CD1c-positive myeloid dendritic cell (primary cell): ENCODE measurements around the gene P2RY6.

Experiments used
- DNase-seq: peaks from one replicate; pipeline ENCODE4 v3.0.0-alpha.2; 2016; ENCODE audit errors: extremely low spot score

The P2RY6 gene

DNA sequence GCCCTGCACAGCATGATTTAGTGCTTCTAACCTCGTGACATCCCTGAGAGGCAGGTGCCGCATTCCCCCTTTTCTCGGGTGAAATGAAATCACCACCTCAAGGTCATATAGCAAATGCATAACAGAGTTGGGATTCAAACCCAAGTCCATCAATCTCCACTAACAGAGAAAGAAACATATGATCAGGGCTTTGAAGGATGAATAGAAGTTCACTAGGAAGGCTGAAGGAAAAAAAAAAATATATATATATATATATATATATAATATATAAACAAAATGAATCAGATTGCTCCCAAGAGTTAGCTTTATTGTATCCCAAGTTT is 23.8 kb downstream of the P2RY6 start:
- DNase-seq: no peak

DNA sequence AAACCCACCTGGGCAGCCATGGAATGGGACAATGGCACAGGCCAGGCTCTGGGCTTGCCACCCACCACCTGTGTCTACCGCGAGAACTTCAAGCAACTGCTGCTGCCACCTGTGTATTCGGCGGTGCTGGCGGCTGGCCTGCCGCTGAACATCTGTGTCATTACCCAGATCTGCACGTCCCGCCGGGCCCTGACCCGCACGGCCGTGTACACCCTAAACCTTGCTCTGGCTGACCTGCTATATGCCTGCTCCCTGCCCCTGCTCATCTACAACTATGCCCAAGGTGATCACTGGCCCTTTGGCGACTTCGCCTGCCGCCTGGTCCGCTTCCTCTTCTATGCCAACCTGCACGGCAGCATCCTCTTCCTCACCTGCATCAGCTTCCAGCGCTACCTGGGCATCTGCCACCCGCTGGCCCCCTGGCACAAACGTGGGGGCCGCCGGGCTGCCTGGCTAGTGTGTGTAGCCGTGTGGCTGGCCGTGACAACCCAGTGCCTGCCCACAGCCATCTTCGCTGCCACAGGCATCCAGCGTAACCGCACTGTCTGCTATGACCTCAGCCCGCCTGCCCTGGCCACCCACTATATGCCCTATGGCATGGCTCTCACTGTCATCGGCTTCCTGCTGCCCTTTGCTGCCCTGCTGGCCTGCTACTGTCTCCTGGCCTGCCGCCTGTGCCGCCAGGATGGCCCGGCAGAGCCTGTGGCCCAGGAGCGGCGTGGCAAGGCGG is 24.5 kb downstream of the P2RY6 start:
- no peak for DNase-seq

DNA sequence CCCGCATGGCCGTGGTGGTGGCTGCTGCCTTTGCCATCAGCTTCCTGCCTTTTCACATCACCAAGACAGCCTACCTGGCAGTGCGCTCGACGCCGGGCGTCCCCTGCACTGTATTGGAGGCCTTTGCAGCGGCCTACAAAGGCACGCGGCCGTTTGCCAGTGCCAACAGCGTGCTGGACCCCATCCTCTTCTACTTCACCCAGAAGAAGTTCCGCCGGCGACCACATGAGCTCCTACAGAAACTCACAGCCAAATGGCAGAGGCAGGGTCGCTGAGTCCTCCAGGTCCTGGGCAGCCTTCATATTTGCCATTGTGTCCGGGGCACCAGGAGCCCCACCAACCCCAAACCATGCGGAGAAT is 25.1 kb downstream of the P2RY6 start:
- no peak for DNase-seq

DNA sequence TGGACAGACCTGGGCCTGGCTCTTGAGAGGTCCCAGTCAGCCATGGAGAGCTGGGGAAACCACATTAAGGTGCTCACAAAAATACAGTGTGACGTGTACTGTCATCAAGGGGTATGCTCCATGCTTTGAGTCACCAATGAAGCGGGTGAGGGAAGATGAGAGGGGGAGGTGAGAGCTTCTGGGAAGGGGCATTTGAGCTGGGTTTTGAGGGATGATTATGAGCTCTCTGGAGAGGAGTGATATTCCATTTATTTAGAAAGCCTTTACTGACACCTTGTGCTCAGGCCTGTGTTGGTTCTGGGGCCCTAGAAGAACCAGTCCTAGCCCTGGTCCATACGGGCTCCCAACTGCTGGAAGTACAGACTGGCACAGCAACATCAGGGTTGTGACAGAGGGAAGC is 25.6 kb downstream of the P2RY6 start:
- no peak for DNase-seq

DNA sequence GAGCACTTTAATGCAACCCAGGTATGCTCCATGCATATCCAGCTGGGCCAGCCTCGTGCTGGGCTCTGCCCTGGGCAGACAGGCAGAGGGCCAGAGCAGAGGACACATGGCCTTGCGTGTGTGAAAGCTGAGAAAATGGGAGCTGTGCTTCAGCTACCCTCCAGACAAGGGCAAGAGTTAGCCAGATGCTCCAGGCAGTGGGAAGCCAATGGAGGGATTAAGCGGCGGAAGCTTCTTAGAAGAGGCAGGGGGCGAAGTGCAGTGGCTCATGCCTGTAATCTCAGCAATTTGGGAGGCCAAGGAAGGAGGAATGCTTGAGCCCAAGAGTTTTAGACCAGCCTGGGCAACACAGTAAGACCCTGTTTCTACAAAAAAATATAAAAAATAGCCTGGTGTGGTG is 26.1 kb downstream of the P2RY6 start:
- DNase-seq: no peak

DNA sequence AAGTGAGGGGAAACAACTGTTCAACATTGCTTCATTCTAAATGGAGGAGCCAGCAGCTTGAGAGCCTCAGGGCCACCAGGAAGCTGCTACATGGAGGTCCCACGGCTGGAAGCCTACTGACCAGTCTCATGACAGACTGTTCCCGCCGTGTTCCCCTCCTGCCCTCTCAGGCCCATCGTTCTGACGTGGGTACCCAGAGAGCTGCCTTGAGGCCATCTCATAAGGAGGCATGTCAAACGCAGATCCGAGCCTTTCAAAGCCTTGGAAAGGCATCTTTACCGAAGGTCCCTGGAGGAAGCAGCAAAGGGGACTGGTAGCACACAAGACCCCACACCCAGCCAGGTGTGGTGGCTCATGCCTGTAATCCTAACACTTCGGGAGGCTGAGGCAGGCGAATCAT is 27.6 kb downstream of the P2RY6 start:
- DNase-seq: no peak

DNA sequence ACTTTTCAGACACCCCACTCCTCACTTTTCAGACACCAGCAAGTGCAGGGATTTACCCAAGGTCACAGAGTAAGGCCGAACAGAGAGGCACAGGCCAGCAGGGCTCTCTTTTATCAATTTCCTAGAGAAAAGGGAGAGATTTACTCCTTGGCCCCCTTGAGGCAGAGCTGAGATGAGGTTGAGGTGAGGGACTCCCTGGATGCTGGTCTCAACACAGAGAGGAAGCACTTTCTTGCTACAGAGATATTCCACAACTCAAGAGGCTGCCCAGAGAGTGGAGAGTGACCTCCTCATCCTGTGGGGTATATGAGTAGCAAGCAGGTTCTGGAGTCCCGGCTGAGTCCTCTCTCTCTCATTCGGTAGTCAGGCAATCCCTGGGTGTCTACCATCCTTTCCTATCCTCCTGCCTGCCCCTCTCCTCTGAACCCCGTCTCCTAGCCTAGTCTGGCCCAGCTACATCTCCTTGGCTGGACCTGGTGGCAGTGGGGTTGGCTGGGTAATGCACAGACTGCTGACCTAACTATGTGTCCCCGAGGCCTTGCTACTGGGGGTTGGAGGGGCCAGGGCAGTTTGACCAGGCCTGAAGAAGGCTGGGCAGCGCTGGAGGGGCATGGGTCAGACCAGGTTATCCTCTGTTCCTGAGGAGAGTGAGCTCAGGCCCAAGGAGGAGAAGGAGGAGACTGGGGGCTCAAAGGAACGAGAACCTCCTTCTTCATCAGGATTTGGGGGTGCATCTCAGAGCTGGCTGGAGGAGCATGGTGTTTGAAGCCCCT is 34.1 kb downstream of the P2RY6 start:
- DNase-seq: no peak

DNA sequence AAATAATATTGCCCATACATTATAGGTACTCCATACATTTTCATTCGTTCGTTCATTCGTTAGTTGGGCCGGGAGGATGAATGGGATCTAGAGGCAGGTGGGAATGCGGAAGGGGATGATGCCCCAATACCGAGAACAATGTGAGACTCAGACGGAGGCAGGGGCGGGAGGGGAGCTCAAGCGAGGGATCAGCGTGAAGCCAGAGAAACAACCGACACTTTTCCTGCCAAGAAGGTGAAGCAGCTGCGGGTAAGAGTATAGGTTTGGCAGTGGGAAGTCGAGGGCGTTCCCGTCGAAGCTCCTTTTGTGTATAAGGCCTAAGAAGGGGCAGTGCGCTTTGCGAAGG is 34.8 kb downstream of the P2RY6 start:
- no peak for DNase-seq

DNA sequence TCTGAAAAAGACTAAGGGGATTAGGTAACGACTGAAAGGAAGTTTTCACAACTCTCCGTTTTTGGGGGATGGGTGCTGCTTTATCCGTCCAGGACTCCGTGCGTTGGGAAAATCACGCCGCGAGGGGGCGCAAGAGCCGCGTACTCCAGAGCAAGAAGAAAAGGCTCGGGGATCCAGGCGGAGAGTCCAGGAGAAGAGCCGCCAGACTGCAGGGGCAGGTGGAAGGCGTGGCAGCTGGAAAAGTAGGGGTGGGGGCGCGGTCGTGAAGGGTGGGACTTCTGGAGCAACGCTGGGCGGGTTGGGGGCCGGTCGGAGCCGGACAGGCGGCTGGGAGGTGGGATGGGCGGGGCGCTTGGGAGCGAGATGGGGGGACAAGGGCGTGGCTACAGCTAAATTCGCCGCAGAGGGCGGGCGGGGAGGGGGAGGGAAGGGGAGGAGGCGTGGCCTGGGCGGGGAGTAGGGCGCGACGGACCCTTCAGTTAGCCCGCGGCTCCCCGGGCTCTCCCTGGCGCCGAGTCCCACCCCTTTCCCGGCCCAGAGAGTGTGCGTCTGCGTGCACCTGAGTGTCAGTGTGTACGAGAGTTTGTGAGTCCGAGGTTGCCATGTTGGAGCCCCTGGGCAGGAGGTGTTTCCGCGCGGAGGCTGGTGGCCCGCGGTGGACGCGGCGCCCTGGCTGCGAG is 35.3 kb downstream of the P2RY6 start:
- peak; percentile 93 for DNase-seq

DNA sequence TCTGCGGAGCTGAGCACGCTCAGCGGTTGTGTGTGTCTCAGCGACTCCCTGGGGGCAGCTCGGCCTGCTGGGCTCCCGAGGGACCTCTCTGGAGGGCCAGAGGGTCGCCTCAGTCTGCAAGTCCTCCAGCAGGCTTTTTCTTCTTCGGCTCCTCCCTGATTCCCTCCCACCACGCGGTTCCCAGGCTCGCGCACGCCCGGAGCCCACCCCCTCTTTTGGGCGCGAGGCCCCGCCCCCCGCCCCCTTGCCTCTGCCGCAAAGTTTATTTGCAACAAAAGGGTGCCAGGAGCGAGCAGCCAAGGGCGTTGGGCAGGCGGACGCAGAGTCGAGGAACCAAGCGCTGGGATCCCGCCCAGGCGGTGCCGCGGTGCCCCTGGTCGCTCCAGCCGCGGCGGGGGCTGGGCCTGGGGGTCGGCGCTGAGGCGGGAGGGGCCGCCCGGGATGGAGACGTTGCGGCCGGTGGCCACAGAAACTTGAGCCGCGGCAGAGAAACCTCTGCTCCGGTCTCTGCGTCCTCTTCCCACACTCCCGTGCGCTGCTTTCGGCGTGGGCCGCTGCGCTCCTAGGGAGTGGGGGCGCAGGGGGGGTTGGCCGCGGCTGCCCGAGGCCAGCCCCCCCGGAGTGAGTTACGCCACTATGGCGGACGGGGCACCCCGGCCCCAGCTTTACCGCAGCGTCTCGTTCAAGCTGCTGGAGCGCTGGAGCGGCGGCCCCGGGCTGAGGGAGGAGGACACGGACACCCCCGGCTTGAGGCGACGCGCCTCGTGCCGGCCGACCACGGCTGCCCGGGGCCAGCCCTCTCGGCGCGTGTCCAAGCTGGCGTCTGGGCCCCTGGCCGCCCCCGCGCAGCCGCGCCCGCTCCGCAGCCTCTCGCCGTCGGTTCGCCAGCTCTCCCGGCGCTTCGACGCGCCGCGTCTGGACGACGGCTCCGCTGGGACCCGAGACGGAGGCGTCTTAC is 36.1 kb downstream of the P2RY6 start, which contains the start of gene ARHGEF17:
Gene ARHGEF17, plus strand, starts transcription at position 274 of the 958 bp plus-strand sequence. Its CDS starts 363 bp downstream, at position 637.
- peak; percentile 67 for DNase-seq

DNA sequence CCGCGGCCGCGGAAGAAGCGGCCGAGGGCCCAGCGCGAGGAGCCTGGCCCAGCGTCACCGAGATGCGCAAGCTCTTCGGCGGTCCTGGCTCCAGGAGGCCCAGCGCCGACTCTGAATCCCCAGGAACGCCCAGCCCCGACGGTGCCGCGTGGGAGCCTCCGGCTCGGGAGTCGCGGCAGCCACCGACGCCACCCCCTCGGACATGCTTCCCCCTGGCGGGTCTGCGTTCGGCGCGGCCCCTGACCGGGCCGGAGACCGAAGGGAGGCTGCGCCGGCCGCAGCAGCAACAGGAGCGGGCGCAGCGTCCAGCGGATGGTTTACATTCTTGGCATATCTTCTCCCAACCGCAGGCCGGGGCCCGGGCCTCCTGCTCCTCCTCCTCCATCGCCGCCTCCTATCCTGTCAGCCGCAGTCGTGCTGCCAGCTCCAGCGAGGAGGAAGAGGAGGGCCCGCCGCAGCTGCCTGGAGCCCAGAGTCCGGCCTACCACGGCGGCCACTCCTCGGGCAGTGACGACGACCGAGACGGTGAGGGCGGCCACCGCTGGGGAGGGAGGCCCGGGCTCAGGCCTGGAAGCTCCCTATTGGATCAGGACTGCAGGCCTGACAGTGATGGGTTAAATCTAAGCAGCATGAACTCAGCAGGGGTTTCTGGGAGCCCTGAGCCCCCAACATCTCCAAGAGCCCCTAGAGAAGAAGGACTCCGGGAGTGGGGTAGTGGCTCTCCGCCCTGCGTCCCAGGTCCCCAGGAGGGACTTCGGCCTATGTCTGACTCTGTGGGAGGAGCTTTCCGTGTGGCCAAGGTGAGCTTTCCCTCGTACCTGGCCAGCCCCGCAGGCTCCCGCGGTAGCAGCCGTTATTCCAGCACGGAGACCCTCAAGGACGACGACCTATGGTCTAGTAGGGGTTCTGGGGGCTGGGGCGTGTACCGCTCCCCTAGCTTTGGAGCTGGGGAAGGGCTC is 37.1 kb downstream of the P2RY6 start:
- peak; percentile 76 for DNase-seq

DNA sequence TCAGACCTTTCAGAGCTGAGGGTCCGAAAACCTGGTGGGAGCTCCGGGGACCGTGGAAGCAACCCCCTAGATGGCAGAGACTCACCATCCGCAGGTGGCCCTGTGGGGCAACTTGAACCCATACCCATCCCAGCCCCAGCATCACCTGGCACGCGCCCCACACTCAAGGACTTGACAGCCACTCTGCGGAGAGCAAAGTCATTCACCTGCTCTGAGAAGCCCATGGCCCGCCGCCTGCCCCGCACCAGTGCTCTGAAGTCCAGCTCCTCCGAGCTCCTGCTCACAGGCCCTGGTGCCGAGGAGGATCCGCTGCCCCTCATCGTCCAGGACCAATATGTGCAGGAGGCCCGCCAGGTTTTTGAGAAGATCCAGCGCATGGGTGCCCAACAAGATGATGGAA is 37.9 kb downstream of the P2RY6 start:
- no peak for DNase-seq

DNA sequence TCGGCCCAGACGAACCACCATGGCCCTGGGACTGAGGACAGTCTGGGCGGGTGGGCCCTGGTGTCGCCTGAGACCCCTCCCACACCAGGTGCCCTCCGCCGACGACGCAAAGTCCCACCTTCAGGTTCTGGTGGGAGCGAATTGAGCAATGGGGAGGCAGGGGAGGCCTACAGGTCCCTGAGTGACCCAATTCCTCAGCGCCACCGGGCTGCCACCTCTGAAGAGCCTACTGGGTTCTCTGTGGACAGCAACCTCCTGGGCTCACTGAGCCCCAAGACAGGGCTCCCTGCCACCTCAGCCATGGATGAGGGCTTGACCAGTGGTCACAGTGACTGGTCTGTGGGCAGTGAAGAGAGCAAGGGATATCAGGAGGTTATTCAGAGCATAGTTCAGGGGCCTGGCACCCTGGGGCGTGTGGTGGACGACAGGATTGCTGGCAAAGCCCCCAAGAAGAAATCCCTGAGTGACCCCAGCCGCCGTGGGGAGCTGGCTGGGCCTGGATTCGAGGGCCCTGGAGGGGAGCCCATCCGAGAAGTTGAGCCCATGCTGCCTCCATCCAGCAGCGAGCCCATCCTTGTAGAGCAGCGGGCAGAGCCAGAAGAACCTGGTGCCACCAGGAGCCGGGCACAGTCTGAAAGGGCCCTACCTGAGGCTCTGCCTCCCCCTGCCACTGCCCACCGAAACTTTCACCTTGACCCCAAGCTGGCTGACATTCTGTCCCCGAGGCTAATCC is 38.7 kb downstream of the P2RY6 start:
- DNase-seq: no peak

DNA sequence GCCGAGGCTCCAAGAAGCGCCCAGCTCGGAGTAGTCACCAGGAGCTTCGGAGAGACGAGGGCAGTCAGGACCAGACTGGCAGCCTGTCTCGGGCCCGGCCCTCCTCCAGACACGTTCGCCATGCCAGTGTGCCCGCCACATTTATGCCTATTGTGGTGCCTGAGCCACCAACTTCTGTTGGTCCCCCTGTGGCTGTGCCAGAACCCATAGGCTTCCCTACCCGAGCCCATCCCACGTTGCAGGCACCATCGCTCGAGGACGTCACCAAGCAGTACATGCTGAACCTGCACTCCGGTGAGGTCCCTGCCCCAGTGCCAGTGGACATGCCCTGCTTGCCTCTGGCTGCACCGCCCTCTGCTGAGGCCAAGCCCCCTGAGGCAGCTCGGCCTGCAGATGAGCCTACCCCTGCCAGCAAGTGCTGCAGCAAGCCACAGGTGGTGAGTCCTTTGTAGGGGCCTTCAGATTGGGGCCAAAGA is 39.3 kb downstream of the P2RY6 start:
- DNase-seq: no peak

DNA sequence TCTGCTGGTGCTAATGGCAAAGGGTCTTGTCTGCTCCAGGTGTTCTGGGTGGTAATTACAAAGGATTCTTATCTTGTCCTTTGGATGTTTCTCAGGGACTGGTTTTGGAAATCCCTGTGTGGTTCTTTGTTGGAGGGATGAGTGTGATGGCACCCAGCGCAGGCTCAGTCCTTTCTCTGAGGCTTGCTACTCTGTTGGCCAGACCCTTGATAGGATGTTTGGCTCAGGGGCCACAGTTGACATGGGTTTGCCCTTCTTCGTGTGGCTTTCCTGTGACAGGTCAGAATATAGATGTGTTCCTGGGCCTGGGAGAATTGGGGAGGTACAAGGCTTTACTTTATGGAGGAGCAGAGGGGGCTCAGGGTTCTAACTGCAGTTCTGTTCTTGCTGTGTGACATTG is 39.9 kb downstream of the P2RY6 start:
- DNase-seq: no peak

DNA sequence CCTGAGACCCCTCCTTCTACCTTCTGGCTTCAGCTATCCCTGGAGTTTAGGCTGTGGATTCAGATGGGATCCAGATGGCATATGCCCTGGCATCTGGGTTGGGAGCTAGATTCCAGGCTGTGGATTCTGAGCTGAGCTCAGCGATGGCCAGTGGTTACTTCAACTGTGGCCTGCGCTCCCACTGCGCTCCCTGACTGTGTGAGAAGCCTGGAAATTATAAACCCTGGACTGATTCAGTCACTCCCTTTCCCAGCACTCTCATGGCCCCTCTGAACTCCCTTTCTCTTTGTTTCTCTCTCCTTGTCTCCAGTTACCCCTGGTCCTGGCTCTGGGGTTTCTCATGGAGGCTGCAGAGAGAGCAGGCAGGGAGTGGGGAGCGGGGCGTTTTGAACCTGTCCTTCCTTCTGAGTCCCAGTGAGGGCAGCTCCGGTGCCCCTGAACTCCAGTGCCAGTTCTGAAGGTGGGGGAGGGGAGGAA is 40.8 kb downstream of the P2RY6 start:
- no peak for DNase-seq

DNA sequence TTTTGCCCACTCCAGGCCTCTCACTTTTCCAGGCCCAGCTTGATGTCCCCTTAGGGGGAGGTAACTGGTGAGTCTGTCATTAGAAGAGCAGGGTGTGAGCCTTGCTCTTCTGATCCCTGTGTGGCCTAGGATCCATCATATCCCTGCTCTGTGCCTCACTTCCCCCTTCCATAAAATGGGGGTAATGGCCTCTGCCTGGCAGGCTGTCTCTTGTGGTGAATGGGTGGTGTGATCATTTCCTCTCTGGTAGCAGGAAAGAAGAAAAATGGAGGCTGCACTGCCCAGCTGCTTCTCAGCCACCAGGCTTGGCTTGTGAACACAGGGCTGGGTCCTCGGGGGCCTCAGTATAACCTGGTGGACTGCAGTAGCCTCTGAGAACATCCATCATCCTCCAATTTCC is 41.5 kb downstream of the P2RY6 start:
- DNase-seq: peak; percentile 34

DNA sequence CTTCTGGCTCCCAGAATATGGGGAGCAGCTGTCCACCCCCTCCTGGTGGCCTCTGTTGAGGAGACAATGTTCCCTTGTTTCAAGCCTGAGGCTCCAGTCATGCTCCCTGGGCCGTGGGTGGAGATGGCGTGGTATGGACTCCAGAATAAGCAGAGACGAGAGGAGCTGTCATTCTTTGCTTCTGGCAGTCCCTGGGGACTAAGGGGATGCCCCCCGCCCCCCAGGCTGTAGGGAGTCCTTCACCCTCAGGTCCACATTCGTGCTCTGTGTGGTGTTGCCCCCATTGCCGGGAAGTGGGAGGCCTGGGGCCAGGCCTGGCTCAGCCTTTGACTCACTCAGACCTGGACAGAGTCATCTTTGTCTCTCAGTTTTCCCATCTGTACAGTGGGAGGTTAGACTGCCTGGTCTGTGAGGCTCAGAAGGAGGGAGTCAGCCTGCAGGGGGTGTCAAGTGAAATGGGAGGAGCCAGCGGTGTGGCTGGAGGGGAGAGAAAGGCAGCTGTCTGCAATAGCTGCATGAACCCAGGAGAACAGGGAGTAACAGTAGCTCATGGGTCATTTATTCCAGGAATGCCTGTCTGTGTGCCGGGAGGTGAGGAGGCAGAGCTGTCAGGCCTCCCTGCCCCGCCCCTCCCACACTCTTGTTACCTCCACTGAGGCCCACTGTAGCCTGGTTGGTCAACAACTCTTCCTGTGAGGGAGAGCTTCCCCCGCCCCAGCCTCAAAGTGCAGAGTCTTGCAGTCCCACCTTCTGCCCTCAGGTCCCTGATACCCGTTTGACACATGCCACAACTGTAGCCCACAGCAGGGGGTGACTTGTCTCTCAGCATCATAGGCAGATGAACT is 42.2 kb downstream of the P2RY6 start:
- DNase-seq: no peak
